Osteoblast (primary cell): ENCODE data around the gene TCERG1L. TPM values are rescaled to one million over a fixed set of nuclear protein-coding genes. Genes with fewer than 3 reads are reported as not detected.

Experiments used
- DNase-seq: peaks from one replicate; pipeline ENCODE4 v3.0.0; 2011; ENCODE audit warnings: low spot score, mixed read lengths; ENCODE audit not compliant: insufficient read length; ENCODE audit errors: missing footprints
- H2AFZ ChIP-seq: 2 replicates; pipeline ENCODE4 v1.6.0; 2011; ENCODE audit warnings: mild to moderate bottlenecking, low read length
- H3K27ac ChIP-seq: 2 replicates; pipeline ENCODE4 v1.5.1; 2011; ENCODE audit warnings: mild to moderate bottlenecking, low read depth, low read length, moderate library complexity
- H3K27me3 ChIP-seq: 2 replicates; pipeline ENCODE4 v1.6.0; 2012; ENCODE audit warnings: mild to moderate bottlenecking, control low read depth, inconsistent platforms, low read length, moderate library complexity; ENCODE audit not compliant: insufficient read depth
- H3K36me3 ChIP-seq: 2 replicates; pipeline ENCODE4 v1.5.1; 2011; ENCODE audit warnings: mild to moderate bottlenecking, low read length, control low read depth, moderate library complexity; ENCODE audit not compliant: insufficient read depth
- H3K4me1 ChIP-seq: 2 replicates; pipeline ENCODE4 v1.5.1; 2011; ENCODE audit warnings: mild to moderate bottlenecking, low read length, control low read depth, moderate library complexity; ENCODE audit not compliant: insufficient read depth
- H3K4me2 ChIP-seq: 2 replicates; pipeline ENCODE4 v1.6.0; 2011; ENCODE audit warnings: mild to moderate bottlenecking, low read length; ENCODE audit not compliant: insufficient read depth
- H3K4me3 ChIP-seq: fragments of 200-600 bp; sonication (generic); 3 replicates; pipeline ENCODE4 v1.5.1; 2012; ENCODE audit warnings: mild to moderate bottlenecking, low read length, inconsistent platforms; ENCODE audit not compliant: insufficient read depth
- H3K79me2 ChIP-seq: 2 replicates; pipeline ENCODE4 v1.6.0; 2012; ENCODE audit warnings: mild to moderate bottlenecking, low read length, control low read depth, inconsistent platforms; ENCODE audit not compliant: insufficient read depth
- H3K9me3 ChIP-seq: 2 replicates; pipeline ENCODE4 v1.5.1; 2011; ENCODE audit warnings: low read depth, low read length, control low read depth
- H4K20me1 ChIP-seq: 2 replicates; pipeline ENCODE4 v1.6.0; 2012; ENCODE audit warnings: mild to moderate bottlenecking, low read length, control low read depth; ENCODE audit not compliant: insufficient read depth
- total RNA-seq: library from RNA; depleted of rRNA; stranded (reverse); fragments of >200 nt; gene quantifications from 2 replicates; pipeline ENCODE4 v1.2.3, GENCODE V29; 2012
- TF ChIP-seq, protein P1 (sequence below): IDR thresholded peaks from 2 replicates; pipeline ENCODE4 v1.5.1; 2011; ENCODE audit warnings: mild to moderate bottlenecking, low read depth, low read length, moderate library complexity; ENCODE audit errors: extremely low read depth

Gene TCERG1L
- total RNA-seq, 1 donor = under 0.01 TPM

DNA sequence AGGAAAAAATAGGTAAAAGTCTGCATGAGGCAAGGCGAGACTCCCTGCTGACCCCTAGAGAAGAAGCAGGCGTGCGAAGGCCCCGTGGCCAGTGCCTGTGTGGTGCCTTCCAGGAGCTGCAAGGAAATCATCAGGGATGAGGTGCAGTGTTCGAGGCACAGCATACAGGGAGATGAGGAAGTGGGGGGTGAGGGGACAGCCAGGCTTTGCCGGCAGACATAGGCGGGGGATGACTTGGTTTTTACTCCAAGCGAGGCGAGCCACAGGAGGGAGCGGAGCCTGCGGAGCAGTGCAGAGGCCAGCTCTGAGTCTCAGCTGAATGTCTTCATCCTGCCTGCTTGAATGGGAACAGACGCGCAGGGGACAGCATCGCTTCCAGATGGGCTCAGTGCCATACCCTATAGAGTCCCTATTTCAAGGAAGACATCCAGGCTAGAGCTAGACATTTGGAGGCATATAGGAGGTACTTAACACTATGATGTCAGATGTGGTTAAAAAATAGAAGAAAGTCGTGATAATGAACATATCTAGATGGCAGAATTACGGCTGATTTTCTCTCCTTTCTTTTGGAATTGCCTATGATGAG is 49.5 kb downstream of the TCERG1L start:
- Histone ChIP-seq H3K27me3 (no peaks in the 10 kb centered on the region), H3K4me2 (no peak overlapping the region), H3K27ac (no peak overlapping the region), H3K36me3 (no peaks in the 10 kb centered on the region), H4K20me1 (no peaks in the 10 kb centered on the region), H3K9me3 (no peaks in the 10 kb centered on the region), H2AFZ (no peak overlapping the region), H3K79me2 (no peaks in the 10 kb centered on the region), H3K4me3 (no peak overlapping the region), H3K4me1 (no peaks in the 10 kb centered on the region)
- TF ChIP-seq, protein P1, sequence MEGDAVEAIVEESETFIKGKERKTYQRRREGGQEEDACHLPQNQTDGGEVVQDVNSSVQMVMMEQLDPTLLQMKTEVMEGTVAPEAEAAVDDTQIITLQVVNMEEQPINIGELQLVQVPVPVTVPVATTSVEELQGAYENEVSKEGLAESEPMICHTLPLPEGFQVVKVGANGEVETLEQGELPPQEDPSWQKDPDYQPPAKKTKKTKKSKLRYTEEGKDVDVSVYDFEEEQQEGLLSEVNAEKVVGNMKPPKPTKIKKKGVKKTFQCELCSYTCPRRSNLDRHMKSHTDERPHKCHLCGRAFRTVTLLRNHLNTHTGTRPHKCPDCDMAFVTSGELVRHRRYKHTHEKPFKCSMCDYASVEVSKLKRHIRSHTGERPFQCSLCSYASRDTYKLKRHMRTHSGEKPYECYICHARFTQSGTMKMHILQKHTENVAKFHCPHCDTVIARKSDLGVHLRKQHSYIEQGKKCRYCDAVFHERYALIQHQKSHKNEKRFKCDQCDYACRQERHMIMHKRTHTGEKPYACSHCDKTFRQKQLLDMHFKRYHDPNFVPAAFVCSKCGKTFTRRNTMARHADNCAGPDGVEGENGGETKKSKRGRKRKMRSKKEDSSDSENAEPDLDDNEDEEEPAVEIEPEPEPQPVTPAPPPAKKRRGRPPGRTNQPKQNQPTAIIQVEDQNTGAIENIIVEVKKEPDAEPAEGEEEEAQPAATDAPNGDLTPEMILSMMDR = no peak
- no peak for DNase-seq

DNA sequence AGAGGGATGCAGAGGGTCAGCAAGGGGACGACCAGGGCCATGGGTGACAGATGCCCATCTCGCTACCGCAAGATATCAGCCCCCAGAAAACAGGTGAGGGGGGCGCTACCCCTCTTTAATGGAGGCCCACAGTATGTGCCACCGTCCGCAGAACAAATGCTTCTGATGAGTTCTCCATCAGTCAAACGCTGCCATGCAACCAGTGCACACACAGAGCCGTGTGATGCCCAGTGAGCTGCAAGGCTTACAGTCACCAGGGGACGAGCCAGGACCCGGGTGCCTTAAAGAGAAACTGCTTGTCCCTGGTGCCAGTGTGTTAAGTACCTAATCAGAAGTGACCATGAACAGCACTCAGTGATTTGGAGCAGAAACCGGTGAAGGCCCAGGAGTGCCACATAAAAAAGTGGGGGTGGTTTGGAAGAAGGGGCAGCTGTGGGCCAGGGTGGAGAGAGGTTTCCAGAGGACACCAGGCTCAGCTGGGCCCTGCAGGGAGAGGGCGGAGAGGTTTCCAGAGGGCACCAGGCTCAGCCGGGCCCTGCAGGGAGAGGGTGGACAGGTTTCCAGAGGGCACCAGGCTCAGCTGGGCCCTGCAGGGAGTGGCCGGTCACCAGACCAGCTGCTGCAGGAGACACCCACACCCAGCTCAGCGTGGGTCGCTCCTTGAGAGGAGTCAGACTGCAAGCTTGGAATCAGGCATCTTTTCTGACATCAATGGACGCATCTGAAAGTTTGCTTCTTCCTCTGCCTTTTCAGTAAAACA is 50.9 kb downstream of the TCERG1L start:
- Histone ChIP-seq H3K79me2 (no peaks in the 10 kb centered on the region), H3K36me3 (no peaks in the 10 kb centered on the region), H4K20me1 (no peaks in the 10 kb centered on the region), H3K27ac (no peak overlapping the region), H3K9me3 (no peaks in the 10 kb centered on the region), H3K27me3 (no peaks in the 10 kb centered on the region), H3K4me3 (no peak overlapping the region), H3K4me2 (no peak overlapping the region), H3K4me1 (no peaks in the 10 kb centered on the region), H2AFZ (no peak overlapping the region)
- TF ChIP-seq, protein P1 = no peak
- DNase-seq = no peak

DNA sequence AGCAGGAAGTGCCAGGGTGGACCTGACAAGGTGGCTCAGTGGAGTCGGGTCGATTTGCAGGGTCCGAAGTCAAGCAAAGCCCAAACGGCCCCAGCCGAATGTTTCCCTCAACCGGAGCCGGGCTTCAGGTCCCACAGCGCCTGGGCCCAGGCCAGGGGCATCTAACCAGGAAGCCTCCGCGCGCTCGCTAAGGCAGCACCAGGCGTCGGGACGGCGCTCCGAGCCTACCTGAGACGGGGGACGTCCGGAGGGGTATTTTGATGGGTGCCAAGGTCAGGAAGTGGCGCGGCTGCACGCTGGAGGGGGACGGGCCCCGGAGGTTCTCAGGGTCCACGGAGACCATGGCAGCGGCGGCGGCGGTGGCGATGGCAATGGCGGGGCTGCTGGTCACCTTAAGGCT is 51.5 kb downstream of the TCERG1L start:
- Histone ChIP-seq H2AFZ (no peak overlapping the region), H3K36me3 (no peaks in the 10 kb centered on the region), H3K79me2 (no peaks in the 10 kb centered on the region), H3K27me3 (no peaks in the 10 kb centered on the region), H3K4me2 (no peak overlapping the region), H4K20me1 (no peaks in the 10 kb centered on the region), H3K4me1 (no peaks in the 10 kb centered on the region), H3K4me3 (no peak overlapping the region), H3K27ac (no peak overlapping the region), H3K9me3 (no peaks in the 10 kb centered on the region)
- no peak for DNase-seq
- TF ChIP-seq, protein P1 = no peak

DNA sequence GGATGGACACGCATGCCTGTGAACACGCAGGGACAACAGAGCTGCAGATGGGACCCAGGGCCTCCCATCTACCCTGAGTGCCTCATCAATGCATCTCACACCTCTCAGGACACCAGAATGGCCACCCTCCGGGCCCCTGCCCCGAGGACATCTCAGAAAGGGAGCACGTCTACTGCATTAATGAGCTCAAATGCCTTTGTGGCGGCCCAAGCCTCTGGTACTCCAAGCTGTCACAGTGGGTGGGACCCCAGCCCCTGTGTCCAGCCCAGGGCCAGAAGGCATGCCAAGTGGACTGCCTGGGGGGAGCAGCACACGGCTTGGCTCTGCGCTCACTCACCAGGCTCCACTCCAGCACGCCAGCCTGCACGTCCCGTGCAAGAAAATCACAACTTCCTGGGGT is 52.0 kb downstream of the TCERG1L start:
- no peak overlapping the region for H3K4me3 ChIP-seq
- H3K9me3 ChIP-seq = no peaks in the 10 kb centered on the region
- H3K4me1 ChIP-seq = no peaks in the 10 kb centered on the region
- H3K36me3 ChIP-seq = no peaks in the 10 kb centered on the region
- no peak overlapping the region for H3K4me2 ChIP-seq
- H3K27me3 ChIP-seq = no peaks in the 10 kb centered on the region
- no peaks in the 10 kb centered on the region for H3K79me2 ChIP-seq
- H2AFZ ChIP-seq = no peak overlapping the region
- no peaks in the 10 kb centered on the region for H4K20me1 ChIP-seq
- TF ChIP-seq, protein P1 = no peak
- no peak overlapping the region for H3K27ac ChIP-seq
- DNase-seq = no peak
